Neural progenitor cell (in vitro differentiated cells): ENCODE data around the gene MAGED1. TPM values are rescaled to one million over a fixed set of nuclear protein-coding genes. Genes with fewer than 3 reads are reported as not detected.

Experiments
- DNase-seq: peaks from one replicate; pipeline ENCODE4 v3.0.0-alpha.2; 2016; ENCODE audit warnings: low spot score
- H2AFZ ChIP-seq: fragments of 200-600 bp; sonication (generic); replicated peaks from 2 replicates; pipeline ENCODE4 v1.6.1; 2016; ENCODE audit warnings: antibody characterized with exemption
- H3F3A ChIP-seq: fragments of 200-600 bp; sonication (generic); 2 replicates; pipeline ENCODE4 v1.6.1; 2016; ENCODE audit warnings: antibody characterized with exemption, low read depth
- H3K27ac ChIP-seq: fragments of 200-600 bp; sonication (generic); 2 replicates; pipeline ENCODE4 v1.5.1; 2016; ENCODE audit warnings: mild to moderate bottlenecking
- H3K27me3 ChIP-seq: fragments of 200-600 bp; sonication (generic); 2 replicates; pipeline ENCODE4 v1.6.1; 2016; ENCODE audit warnings: mild to moderate bottlenecking, moderate library complexity
- H3K36me3 ChIP-seq: fragments of 200-600 bp; sonication (generic); 2 replicates; pipeline ENCODE4 v1.5.1; 2016
- H3K4me1 ChIP-seq: fragments of 200-600 bp; sonication (generic); 2 replicates; pipeline ENCODE4 v1.6.1; 2016; ENCODE audit warnings: mixed run types
- H3K4me2 ChIP-seq: fragments of 200-600 bp; sonication (generic); 2 replicates; pipeline ENCODE4 v1.6.1; 2016
- H3K4me3 ChIP-seq: fragments of 200-600 bp; sonication (generic); 2 replicates; pipeline ENCODE4 v1.5.1; 2016
- H3K79me2 ChIP-seq: fragments of 200-600 bp; sonication (generic); 2 replicates; pipeline ENCODE4 v1.6.1; 2016; ENCODE audit warnings: low read depth
- H3K9ac ChIP-seq: fragments of 200-600 bp; sonication (generic); 2 replicates; pipeline ENCODE4 v1.6.1; 2016
- H3K9me3 ChIP-seq: fragments of 200-600 bp; sonication (generic); 2 replicates; pipeline ENCODE4 v1.5.1; 2016; ENCODE audit warnings: low read depth
- H4K20me1 ChIP-seq: fragments of 200-600 bp; sonication (generic); 2 replicates; pipeline ENCODE4 v1.6.1; 2016; ENCODE audit warnings: low read depth
- H3K27ac Mint-ChIP-seq: 3 replicates; pipeline ENCODE4 v1.8.0; 2021; ENCODE audit warnings: mixed read lengths
- H3K27me3 Mint-ChIP-seq: 2 replicates; pipeline ENCODE4 v1.8.0; 2022; ENCODE audit warnings: low read depth, mild to moderate bottlenecking, inconsistent platforms, moderate library complexity, mixed read lengths; ENCODE audit not compliant: insufficient read depth
- H3K36me3 Mint-ChIP-seq: 3 replicates; pipeline ENCODE4 v1.8.0; 2021; ENCODE audit warnings: mixed read lengths
- H3K4me1 Mint-ChIP-seq: 3 replicates; pipeline ENCODE4 v1.8.0; 2021; ENCODE audit warnings: mixed read lengths
- H3K4me3 Mint-ChIP-seq: 3 replicates; pipeline ENCODE4 v1.8.0; 2021; ENCODE audit warnings: mild to moderate bottlenecking, moderate library complexity, mixed read lengths
- H3K9me3 Mint-ChIP-seq: 3 replicates; pipeline ENCODE4 v1.8.0; 2020; ENCODE audit warnings: mixed read lengths
- CTCF ChIP-seq: fragments of 200-600 bp; sonication (generic); IDR thresholded peaks from 2 replicates; pipeline ENCODE4 v1.5.1; 2017; ENCODE audit warnings: antibody characterized with exemption, mild to moderate bottlenecking
- EZH2 ChIP-seq: fragments of 200-600 bp; sonication (generic); IDR thresholded peaks from 2 replicates; pipeline ENCODE4 v1.6.1; 2017; ENCODE audit warnings: antibody characterized with exemption, mild to moderate bottlenecking, moderate library complexity
- EZH2phosphoT487 ChIP-seq: fragments of 200-600 bp; sonication (generic); IDR thresholded peaks from 2 replicates; pipeline ENCODE4 v1.6.1; 2017; ENCODE audit warnings: antibody characterized with exemption
- total RNA-seq: library from RNA; depleted of rRNA; stranded (reverse); fragments of >200 nt; gene quantifications from 2 replicates; pipeline ENCODE4 v1.2.3, GENCODE V29; 2015; ENCODE audit warnings: low replicate concordance

MAGED1 gene
- total RNA-seq, 1 donor from 2014 or later = 133 TPM

DNA sequence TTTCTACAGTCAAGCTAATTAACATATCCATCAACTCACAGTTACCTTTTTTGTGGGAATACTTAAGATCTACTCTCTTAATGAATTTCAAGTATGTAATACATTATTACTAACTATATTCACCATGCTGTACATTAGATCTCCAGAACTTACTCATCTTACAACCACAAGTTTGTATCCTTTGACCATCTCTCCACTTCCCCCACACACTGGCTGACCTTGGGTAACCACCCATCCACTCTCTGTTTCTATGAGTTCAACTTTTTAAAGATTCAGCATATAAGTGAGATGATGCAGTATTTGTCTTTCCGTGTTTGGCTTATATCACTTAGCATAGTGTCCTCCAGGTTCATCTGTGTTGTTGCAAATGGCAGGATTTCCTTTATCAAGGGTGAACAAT lies 30.5 kb upstream of the MAGED1 start:
- Mint-ChIP-seq H3K4me3 (no peak overlapping the region), H3K27ac (no peak overlapping the region)

DNA sequence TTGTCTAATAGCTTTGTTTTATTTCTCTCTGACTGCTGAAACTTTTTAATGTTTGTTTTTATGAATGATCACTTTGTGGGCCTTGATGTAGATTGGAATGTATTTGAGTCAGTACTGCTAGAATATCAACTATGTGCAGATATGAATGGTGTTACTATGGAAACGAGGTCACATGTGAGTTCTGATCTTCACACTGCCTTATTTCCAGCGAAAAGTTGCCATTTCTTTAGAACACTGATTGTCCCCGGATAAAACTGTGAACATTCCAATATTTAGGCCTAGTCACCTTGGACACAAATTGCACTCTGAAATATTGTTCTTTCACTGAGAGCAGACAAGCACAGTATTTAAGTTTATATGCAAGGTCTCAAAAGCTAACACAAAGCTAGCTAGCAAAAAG lies 27.2 kb upstream of the MAGED1 start:
- H3K9me3 Mint-ChIP-seq = peaks cover 40% of the 10 kb centered on the region
- no peaks in the 10 kb centered on the region for H3K4me1 ChIP-seq

More for the DNA sequence above, 30.5 kb upstream of the MAGED1 start:
- H3K9me3 ChIP-seq = peaks cover 6% of the 10 kb centered on the region
- H3K4me1 Mint-ChIP-seq = no peaks in the 10 kb centered on the region
- no peaks in the 10 kb centered on the region for H3F3A ChIP-seq
- DNase-seq = no peak
- H3K36me3 ChIP-seq = no peaks in the 10 kb centered on the region
- no peaks in the 10 kb centered on the region for H3K27me3 ChIP-seq
- H3K27me3 Mint-ChIP-seq = no peaks in the 10 kb centered on the region
- H3K9ac ChIP-seq = no peak overlapping the region
- H3K79me2 ChIP-seq = peaks cover 63% of the 10 kb centered on the region
- peaks cover 57% of the 10 kb centered on the region for H3K9me3 Mint-ChIP-seq
- no peaks in the 10 kb centered on the region for H3K4me1 ChIP-seq
- no peak overlapping the region for H3K27ac ChIP-seq
- TF ChIP-seq CTCF (no peak), EZH2phosphoT487 (no peak), EZH2 (no peak)
- no peak overlapping the region for H3K4me3 ChIP-seq
- H4K20me1 ChIP-seq = no peaks in the 10 kb centered on the region
- no peak overlapping the region for H2AFZ ChIP-seq
- H3K36me3 Mint-ChIP-seq = peaks cover 34% of the 10 kb centered on the region
- H3K4me2 ChIP-seq = no peak overlapping the region

GRCh38 chrX:51867626-51868025 lies 25.8 kb upstream of the MAGED1 start:
- no peak for TF ChIP-seq EZH2
- TF ChIP-seq EZH2phosphoT487 = no peak
- no peak for TF ChIP-seq CTCF
- H3K27me3 Mint-ChIP-seq = no peaks in the 10 kb centered on the region
- no peak for DNase-seq
- Histone ChIP-seq H3K4me2 (no peak overlapping the region), H4K20me1 (no peaks in the 10 kb centered on the region), H3K36me3 (no peaks in the 10 kb centered on the region), H3K9me3 (peaks cover 6% of the 10 kb centered on the region), H3K27ac (no peak overlapping the region), H3K9ac (no peak overlapping the region), H3F3A (no peaks in the 10 kb centered on the region), H3K27me3 (no peaks in the 10 kb centered on the region), H3K79me2 (peaks cover 65% of the 10 kb centered on the region), H3K4me3 (no peak overlapping the region), H3K4me1 (no peaks in the 10 kb centered on the region), H2AFZ (no peak overlapping the region)
- H3K4me3 Mint-ChIP-seq = no peak overlapping the region
- H3K9me3 Mint-ChIP-seq = peaks cover 45% of the 10 kb centered on the region
- H3K27ac Mint-ChIP-seq = no peak overlapping the region
- H3K36me3 Mint-ChIP-seq = peaks cover 24% of the 10 kb centered on the region
- H3K4me1 Mint-ChIP-seq = no peaks in the 10 kb centered on the region

More for the DNA sequence above, 27.2 kb upstream of the MAGED1 start:
- no peak for TF ChIP-seq EZH2
- no peak for TF ChIP-seq EZH2phosphoT487
- no peak for TF ChIP-seq CTCF
- H3K27ac Mint-ChIP-seq = no peak overlapping the region
- Histone ChIP-seq H3K4me3 (no peak overlapping the region), H3K9ac (no peak overlapping the region), H3F3A (no peaks in the 10 kb centered on the region), H2AFZ (no peak overlapping the region), H4K20me1 (no peaks in the 10 kb centered on the region), H3K4me2 (no peak overlapping the region), H3K27ac (no peak overlapping the region), H3K36me3 (no peaks in the 10 kb centered on the region), H3K9me3 (peaks cover 6% of the 10 kb centered on the region), H3K79me2 (peaks cover 78% of the 10 kb centered on the region), H3K27me3 (no peaks in the 10 kb centered on the region)
- no peak overlapping the region for H3K4me3 Mint-ChIP-seq
- H3K27me3 Mint-ChIP-seq = no peaks in the 10 kb centered on the region
- no peak for DNase-seq
- H3K36me3 Mint-ChIP-seq = peaks cover 24% of the 10 kb centered on the region
- H3K4me1 Mint-ChIP-seq = no peaks in the 10 kb centered on the region
